ENCODE data around the gene DMRTC2. TPM values are rescaled to one million over a fixed set of nuclear protein-coding genes. Genes with fewer than 3 reads are reported as not detected.

Gene DMRTC2
- polyA plus RNA-seq, 1 donor from 2014 or later = not detected

GRCh38 chr19:41887711-41888382, 43.0 kb downstream of the DMRTC2 start:
- TF ChIP-seq TAF1 (IDR thresholded peaks at IDR 0.05; ENCODE audit: low read depth) = no peak
- no peak for TF ChIP-seq RAD21 (conservative IDR thresholded peaks at IDR 0.05)
- TF ChIP-seq EZH2 (IDR thresholded peaks at IDR 0.05; ENCODE audit: borderline replicate concordance, insufficient read depth, low read length, poor library complexity, severe bottlenecking) = no peak
- no peak for TF ChIP-seq EP300 (conservative IDR thresholded peaks at IDR 0.05; ENCODE audit: poor library complexity, severe bottlenecking)
- TF ChIP-seq REST (IDR thresholded peaks at IDR 0.05; ENCODE audit: borderline replicate concordance) = no peak
- no peak for TF ChIP-seq CTCF (IDR thresholded peaks at IDR 0.05; ENCODE audit: poor library complexity, severe bottlenecking)
- no peak for TF ChIP-seq SMC3 (conservative IDR thresholded peaks at IDR 0.05; ENCODE audit: poor library complexity)
- no peak for TF ChIP-seq POLR2AphosphoS5 (IDR thresholded peaks at IDR 0.05)
- TF ChIP-seq MXI1 (conservative IDR thresholded peaks at IDR 0.05; ENCODE audit: poor library complexity, severe bottlenecking) = no peak
- Histone ChIP-seq H3K9me2 (ENCODE audit: insufficient read depth, low read length) (no peaks in the 10 kb centered on the region), H3K27me3 (ENCODE audit: insufficient read depth, low read depth, low read length) (peaks cover 12% of the 10 kb centered on the region), H3K4me3 (ENCODE audit: low read length) (no peak overlapping the region), H2AFZ (ENCODE audit: low read depth, low read length) (no peak overlapping the region), H3K9me3 (ENCODE audit: low read length) (no peaks in the 10 kb centered on the region), H4K20me1 (ENCODE audit: insufficient read depth) (no peaks in the 10 kb centered on the region), H3F3A (ENCODE audit: insufficient read depth, low read length, poor library complexity, severe bottlenecking) (no peaks in the 10 kb centered on the region), H3K79me2 (replicated peaks; ENCODE audit: insufficient read depth, low read length) (no peaks in the 10 kb centered on the region), H3K27ac (ENCODE audit: low read length) (no peak overlapping the region), H3K9ac (ENCODE audit: low read length) (no peak overlapping the region), H3K36me3 (ENCODE audit: insufficient read depth, low read length) (no peaks in the 10 kb centered on the region), H3K4me2 (ENCODE audit: low read length) (no peak overlapping the region)

DNA sequence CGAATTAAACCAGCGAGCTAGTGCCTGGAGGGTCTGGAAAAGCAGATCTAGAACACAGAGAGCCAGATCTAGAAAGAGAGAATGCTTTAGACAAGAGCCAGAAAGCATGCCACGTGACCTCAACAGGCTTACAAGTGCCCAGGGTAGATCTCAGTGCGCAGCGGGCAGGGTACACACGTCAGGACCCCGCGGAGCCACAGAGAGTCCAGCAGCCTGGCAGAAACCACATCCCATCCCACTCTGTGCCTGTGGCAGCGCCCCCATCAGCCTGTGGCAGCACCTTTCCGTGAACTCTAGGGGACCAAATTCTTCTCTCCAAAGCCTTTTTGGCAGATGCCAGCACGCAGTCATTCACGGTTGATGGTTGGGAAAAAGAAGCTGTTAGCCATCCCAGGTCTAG, 44.1 kb downstream of the DMRTC2 start:
- H2AFZ ChIP-seq (ENCODE audit: low read depth, low read length) = no peak overlapping the region
- no peaks in the 10 kb centered on the region for H3K9me3 ChIP-seq (ENCODE audit: low read length)
- no peak overlapping the region for H3K4me2 ChIP-seq (ENCODE audit: low read length)
- peaks cover 2% of the 10 kb centered on the region for H3K27me3 ChIP-seq (ENCODE audit: insufficient read depth, low read depth, low read length)
- H3K27ac ChIP-seq (ENCODE audit: low read length) = no peak overlapping the region
- H4K20me1 ChIP-seq (ENCODE audit: insufficient read depth) = no peaks in the 10 kb centered on the region
- no peak overlapping the region for H3K4me3 ChIP-seq (ENCODE audit: low read length)
- H3K79me2 ChIP-seq (replicated peaks; ENCODE audit: insufficient read depth, low read length) = no peaks in the 10 kb centered on the region
- H3K9me2 ChIP-seq (ENCODE audit: insufficient read depth, low read length) = no peaks in the 10 kb centered on the region
- H3K36me3 ChIP-seq (ENCODE audit: insufficient read depth, low read length) = no peaks in the 10 kb centered on the region
- no peak overlapping the region for H3K9ac ChIP-seq (ENCODE audit: low read length)
- no peaks in the 10 kb centered on the region for H3F3A ChIP-seq (ENCODE audit: insufficient read depth, low read length, poor library complexity, severe bottlenecking)
- TF ChIP-seq POLR2AphosphoS5 (IDR thresholded peaks at IDR 0.05) (no peak), RAD21 (conservative IDR thresholded peaks at IDR 0.05) (no peak), EP300 (conservative IDR thresholded peaks at IDR 0.05; ENCODE audit: poor library complexity, severe bottlenecking) (no peak), EZH2 (IDR thresholded peaks at IDR 0.05; ENCODE audit: borderline replicate concordance, insufficient read depth, low read length, poor library complexity, severe bottlenecking) (no peak), TAF1 (IDR thresholded peaks at IDR 0.05; ENCODE audit: low read depth) (no peak), REST (IDR thresholded peaks at IDR 0.05; ENCODE audit: borderline replicate concordance) (no peak), CTCF (IDR thresholded peaks at IDR 0.05; ENCODE audit: poor library complexity, severe bottlenecking) (no peak), SMC3 (conservative IDR thresholded peaks at IDR 0.05; ENCODE audit: poor library complexity) (no peak), MXI1 (conservative IDR thresholded peaks at IDR 0.05; ENCODE audit: poor library complexity, severe bottlenecking) (no peak)

All from neural cell (in vitro differentiated cells).